GM12873 (cell line): Measurements from ENCODE around the gene SMAD3.

ENCODE experiments used
- TF ChIP-seq, protein P1 (sequence below): IDR thresholded peaks from 2 replicates; pipeline ENCODE4 v1.5.1; 2012; ENCODE audit warnings: low read depth, mild to moderate bottlenecking, moderate library complexity, low read length, control low read depth; ENCODE audit not compliant: insufficient read depth; ENCODE audit errors: missing control alignments

Gene SMAD3

GRCh38 chr15:67059127-67059553 is 6.3 kb upstream of the SMAD3 start:
- TF ChIP-seq, protein P1, sequence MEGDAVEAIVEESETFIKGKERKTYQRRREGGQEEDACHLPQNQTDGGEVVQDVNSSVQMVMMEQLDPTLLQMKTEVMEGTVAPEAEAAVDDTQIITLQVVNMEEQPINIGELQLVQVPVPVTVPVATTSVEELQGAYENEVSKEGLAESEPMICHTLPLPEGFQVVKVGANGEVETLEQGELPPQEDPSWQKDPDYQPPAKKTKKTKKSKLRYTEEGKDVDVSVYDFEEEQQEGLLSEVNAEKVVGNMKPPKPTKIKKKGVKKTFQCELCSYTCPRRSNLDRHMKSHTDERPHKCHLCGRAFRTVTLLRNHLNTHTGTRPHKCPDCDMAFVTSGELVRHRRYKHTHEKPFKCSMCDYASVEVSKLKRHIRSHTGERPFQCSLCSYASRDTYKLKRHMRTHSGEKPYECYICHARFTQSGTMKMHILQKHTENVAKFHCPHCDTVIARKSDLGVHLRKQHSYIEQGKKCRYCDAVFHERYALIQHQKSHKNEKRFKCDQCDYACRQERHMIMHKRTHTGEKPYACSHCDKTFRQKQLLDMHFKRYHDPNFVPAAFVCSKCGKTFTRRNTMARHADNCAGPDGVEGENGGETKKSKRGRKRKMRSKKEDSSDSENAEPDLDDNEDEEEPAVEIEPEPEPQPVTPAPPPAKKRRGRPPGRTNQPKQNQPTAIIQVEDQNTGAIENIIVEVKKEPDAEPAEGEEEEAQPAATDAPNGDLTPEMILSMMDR: no peak

DNA sequence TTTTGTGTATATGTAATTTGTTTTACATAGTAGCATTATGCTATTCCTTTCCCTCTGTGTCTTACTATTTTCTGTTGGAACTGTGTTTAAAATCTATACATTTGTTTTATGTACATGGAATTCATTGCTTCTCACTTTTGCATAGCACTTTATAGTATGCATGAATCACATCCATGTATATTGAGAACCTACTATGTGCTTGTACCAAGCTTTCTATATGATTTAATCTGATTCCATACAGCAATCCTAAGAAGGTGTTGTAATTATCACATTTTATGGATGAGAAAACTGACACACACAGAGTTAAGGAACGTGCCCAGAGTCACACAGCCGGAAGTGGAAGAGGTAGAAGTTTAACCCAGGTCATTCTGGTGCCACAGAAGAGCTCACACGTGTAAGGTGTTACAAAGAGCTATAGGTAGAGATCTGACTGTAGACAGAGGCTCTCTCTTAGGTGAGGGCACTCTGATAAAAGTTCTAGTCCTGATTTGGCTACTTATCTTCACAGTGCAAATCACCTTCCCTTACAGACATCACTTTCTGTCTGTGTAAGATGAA is 3.5 kb upstream of the SMAD3 start:
- TF ChIP-seq, protein P1: no peak

DNA sequence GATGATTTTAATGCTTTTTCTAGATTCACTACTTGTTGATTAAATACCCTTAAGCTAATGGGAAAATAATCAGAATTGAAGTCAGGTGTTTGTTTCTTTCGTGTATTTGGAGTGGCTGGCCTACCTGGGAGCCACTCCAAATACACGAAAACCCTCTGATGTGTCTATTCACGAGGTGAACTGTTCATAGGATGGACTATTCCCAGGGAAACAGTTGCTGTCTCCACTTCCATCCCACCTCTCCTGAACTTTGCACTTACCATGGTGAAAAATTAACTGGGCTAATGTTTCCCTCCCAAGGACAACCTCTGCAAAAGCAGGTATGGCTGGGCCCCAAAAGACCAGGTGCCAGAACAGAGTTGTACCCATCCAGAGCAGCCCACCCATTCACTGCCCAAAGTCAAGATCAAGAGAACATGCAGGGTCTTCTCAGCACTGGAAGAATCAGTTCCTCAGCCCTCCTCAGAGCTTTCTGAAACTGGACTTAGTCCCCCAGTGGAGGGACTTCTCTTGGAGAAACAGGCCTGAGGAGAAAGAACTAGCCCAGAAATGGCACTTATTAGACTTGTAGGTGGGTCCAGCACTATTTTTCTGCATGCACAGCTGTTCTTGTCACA is 2.9 kb upstream of the SMAD3 start:
- TF ChIP-seq, protein P1: no peak

DNA sequence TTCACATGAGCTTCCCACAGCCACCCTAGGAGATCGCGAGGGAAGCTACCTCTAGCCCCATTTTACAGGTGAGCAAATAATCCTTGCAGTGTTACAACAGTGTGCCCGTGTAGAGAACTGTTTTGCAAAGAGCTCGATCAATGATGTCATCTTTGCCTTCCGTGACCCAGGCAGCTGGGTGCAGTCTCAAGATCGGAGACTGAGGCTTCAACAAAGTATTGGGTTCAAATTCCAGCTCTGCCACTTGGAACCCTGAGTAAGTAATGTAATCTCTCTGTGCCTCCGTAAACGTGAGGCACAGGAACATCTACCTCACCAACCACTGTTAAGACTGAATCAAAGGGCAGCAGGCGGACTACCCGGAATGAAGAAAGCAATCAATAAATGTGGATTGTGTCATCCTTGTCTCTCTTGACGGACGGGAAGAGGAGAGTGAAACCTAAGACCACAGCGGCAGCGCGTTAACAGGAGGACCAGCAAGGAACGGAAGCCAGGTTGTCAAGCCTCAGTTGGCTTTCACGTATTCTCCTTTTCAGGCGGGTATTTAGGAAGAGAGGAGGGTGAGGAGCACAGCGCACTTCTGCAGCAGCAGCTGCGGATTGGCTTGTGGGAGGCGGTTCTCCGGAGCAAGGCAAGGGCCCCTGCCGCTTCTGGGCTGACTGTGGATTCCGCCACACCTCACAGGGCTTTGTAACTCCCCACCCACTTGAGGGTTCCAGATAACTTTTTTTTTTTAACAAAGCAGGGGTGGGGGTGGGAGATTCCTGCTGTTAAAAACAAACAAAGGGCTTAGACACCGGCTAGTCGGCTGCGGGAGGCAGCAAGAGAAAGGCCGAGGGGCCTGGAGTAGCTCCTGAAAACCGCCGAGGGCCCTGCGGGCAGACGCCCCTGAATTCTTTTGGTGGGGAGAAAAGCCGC is 1.5 kb upstream of the SMAD3 start:
- TF ChIP-seq, protein P1: no peak

GRCh38 chr15:67064607-67065530 is 533 bp upstream of the SMAD3 start:
- TF ChIP-seq, protein P1: peak; percentile 22

DNA sequence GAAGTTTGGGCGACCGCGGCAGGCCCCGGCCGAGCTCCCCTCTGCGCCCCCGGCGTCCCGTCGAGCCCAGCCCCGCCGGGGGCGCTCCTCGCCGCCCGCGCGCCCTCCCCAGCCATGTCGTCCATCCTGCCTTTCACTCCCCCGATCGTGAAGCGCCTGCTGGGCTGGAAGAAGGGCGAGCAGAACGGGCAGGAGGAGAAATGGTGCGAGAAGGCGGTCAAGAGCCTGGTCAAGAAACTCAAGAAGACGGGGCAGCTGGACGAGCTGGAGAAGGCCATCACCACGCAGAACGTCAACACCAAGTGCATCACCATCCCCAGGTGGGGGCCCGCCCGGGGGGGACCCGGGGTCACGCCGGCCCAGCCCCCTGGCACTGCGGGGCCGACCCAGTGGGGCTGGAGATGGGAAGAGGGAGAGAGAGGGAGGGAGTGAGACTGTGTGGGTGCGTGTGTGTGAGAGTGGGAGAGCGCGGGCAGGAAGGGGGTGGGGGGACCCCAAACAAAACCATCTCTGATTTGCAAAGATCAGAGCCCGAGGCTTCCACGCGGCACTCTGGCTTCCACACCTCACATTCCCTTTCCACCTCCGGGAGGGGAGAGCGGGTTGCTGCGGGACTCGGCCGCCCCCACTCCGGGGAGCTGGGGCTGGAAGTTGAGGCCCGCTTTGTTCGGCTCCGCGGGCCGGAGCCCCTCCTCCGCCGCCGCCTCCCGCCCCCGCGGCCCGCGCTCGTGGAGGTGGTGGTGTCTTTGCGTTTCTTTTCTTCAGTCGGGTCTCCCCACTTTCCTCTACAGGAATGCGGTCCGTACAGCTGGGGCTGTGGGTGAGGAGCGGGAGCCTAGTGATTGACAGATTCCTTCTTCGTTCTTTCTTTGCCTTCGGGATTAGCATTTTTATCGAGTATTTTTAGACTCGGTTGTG is 898 bp downstream of the SMAD3 start:
- TF ChIP-seq, protein P1: no peak
